ENCODE results near the gene AP3S2.
"Not testable (repeated sequence)": the region's sequence is repeated elsewhere in the genome, so short reads cannot be mapped to it uniquely, and the experiment has no call there.

AP3S2 gene

GRCh38 chr15:89783111-89783860 is 110.5 kb downstream of the AP3S2 start:
- Histone ChIP-seq H3K27me3 (replicated peaks; ENCODE audit: control insufficient read depth, insufficient read depth, low read length) (no peaks in the 10 kb centered on the region), H3K36me3 (ENCODE audit: control insufficient read depth, insufficient read depth, low read length) (no peaks in the 10 kb centered on the region), H3K4me3 (replicated peaks; ENCODE audit: low read depth, low read length) (no peak overlapping the region)
- TF ChIP-seq CTCF (IDR thresholded peaks at IDR 0.05; ENCODE audit: insufficient read depth, low read length, poor library complexity, severe bottlenecking) = no peak
- no peak for DNase-seq (ENCODE audit: extremely low read depth, insufficient read length)

DNA sequence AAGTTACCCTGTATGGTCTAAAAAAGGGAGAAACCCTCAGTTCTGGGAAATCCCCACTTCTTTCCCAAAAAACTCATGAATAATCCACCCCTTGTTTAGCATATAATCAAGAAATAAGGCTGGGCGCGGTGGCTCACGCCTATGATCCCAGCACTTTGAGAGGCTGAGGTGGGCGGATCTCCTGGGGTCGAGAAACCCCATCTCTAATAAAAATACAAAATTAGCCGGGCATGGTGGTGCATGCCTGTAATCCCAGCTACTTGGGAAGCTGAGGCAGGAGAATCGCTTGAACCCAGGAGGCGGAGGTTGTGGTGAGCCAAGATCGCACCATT is 111.2 kb downstream of the AP3S2 start:
- H3K27me3 ChIP-seq (replicated peaks; ENCODE audit: control insufficient read depth, insufficient read depth, low read length); H3K4me3 ChIP-seq (replicated peaks; ENCODE audit: low read depth, low read length); DNase-seq (ENCODE audit: extremely low read depth, insufficient read length); H3K36me3 ChIP-seq (ENCODE audit: control insufficient read depth, insufficient read depth, low read length): not testable (repeated sequence)

GRCh38 chr15:89781891-89782618 is 111.7 kb downstream of the AP3S2 start:
- no peak for TF ChIP-seq CTCF (IDR thresholded peaks at IDR 0.05; ENCODE audit: insufficient read depth, low read length, poor library complexity, severe bottlenecking)
- no peaks in the 10 kb centered on the region for H3K27me3 ChIP-seq (replicated peaks; ENCODE audit: control insufficient read depth, insufficient read depth, low read length)
- H3K4me3 ChIP-seq (replicated peaks; ENCODE audit: low read depth, low read length) = no peak overlapping the region
- no peak for DNase-seq (ENCODE audit: extremely low read depth, insufficient read length)
- H3K36me3 ChIP-seq (ENCODE audit: control insufficient read depth, insufficient read depth, low read length) = no peaks in the 10 kb centered on the region

GRCh38 chr15:89781055-89781454 is 112.7 kb downstream of the AP3S2 start:
- Histone ChIP-seq H3K36me3 (ENCODE audit: control insufficient read depth, insufficient read depth, low read length) (no peaks in the 10 kb centered on the region), H3K4me3 (replicated peaks; ENCODE audit: low read depth, low read length) (no peak overlapping the region), H3K27me3 (replicated peaks; ENCODE audit: control insufficient read depth, insufficient read depth, low read length) (no peaks in the 10 kb centered on the region)
- TF ChIP-seq CTCF (IDR thresholded peaks at IDR 0.05; ENCODE audit: insufficient read depth, low read length, poor library complexity, severe bottlenecking) = no peak
- no peak for DNase-seq (ENCODE audit: extremely low read depth, insufficient read length)

- Histone ChIP-seq H3K4me3 (replicated peaks; ENCODE audit: low read depth, low read length) (no peak overlapping the region), H3K36me3 (ENCODE audit: control insufficient read depth, insufficient read depth, low read length) (no peaks in the 10 kb centered on the region), H3K27me3 (replicated peaks; ENCODE audit: control insufficient read depth, insufficient read depth, low read length) (no peaks in the 10 kb centered on the region)
- no peak for DNase-seq (ENCODE audit: extremely low read depth, insufficient read length)
- TF ChIP-seq CTCF (IDR thresholded peaks at IDR 0.05; ENCODE audit: insufficient read depth, low read length, poor library complexity, severe bottlenecking) = no peak
Observed at GRCh38 chr15:89780601-89781000, 113.2 kb downstream of the AP3S2 start.

Measured in GM06990 (cell line).